WTC11 (cell line): ENCODE measurements around the gene CEBPG.

Experiments
- CTCF ChIP-seq: fragments of 200-600 bp; IDR thresholded peaks from 2 replicates; pipeline ENCODE4 v1.8.0; 2022; ENCODE audit warnings: antibody characterized with exemption
- FOXJ3 ChIP-seq: sonication (generic); formaldehyde crosslinking; IDR thresholded peaks from 2 replicates; pipeline ENCODE4 v1.9.0; 2021; ENCODE audit warnings: missing genetic modification reagents, mild to moderate bottlenecking, borderline replicate concordance
- GABPB1 ChIP-seq: sonication (generic); formaldehyde crosslinking; IDR thresholded peaks from 2 replicates; pipeline ENCODE4 v1.8.1; 2023; ENCODE audit warnings: mild to moderate bottlenecking, missing genetic modification reagents
- NR2C2 ChIP-seq: sonication (generic); formaldehyde crosslinking; IDR thresholded peaks from 2 replicates; pipeline ENCODE4 v1.8.0; 2022; ENCODE audit warnings: mild to moderate bottlenecking, missing genetic modification reagents
- SP1 ChIP-seq: sonication (generic); formaldehyde crosslinking; conservative IDR thresholded peaks from 2 replicates; pipeline ENCODE4 v1.8.1; 2022; ENCODE audit warnings: missing genetic modification reagents

DNA sequence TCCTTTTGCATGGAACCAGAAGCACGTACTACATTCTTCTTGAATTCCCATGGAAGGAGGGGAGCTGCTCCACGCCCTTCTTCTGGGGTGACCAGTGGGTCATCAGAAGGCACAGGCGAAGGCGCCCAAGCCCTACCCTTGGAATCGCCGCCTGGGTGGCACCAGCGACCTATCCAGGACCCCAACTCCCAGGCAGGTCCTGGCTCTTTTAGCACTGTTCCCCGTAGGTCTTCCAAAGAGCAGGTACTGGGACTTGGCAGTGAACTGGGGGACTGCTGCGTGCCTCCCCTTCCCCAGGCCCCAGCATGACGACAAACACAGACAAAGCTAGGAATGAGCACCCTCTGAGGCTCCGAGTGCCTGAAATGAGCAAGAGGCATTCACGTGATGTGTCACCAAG lies 45.0 kb downstream of the CEBPG start:
- TF ChIP-seq FOXJ3 (no peak), NR2C2 (CRISPR knock-in tag) (no peak), CTCF (no peak), GABPB1 (CRISPR knock-in tag) (no peak), SP1 (no peak)
